ENCODE data around the gene IP6K3.

The IP6K3 gene

GRCh38 chr6:33738879-33739278 lies 7.8 kb downstream of the IP6K3 start:
- DNase-seq, result no peak

- DNase-seq, result no peak
Measured at GRCh38 chr6:33738153-33738552, 8.6 kb downstream of the IP6K3 start.

GRCh38 chr6:33737267-33738026 lies 9.3 kb downstream of the IP6K3 start:
- no peak for DNase-seq

GRCh38 chr6:33735216-33735615 lies 11.5 kb downstream of the IP6K3 start:
- DNase-seq, result no peak

GRCh38 chr6:33733709-33734007 lies 13.0 kb downstream of the IP6K3 start:
- no peak for DNase-seq

GRCh38 chr6:33732817-33733708 lies 13.6 kb downstream of the IP6K3 start:
- DNase-seq, result peak; percentile 28

GRCh38 chr6:33732385-33732784 lies 14.3 kb downstream of the IP6K3 start:
- DNase-seq, result no peak

- no peak for DNase-seq
Measured at GRCh38 chr6:33731751-33732282, 14.9 kb downstream of the IP6K3 start.

- no peak for DNase-seq
Measured at GRCh38 chr6:33731035-33731434, 15.7 kb downstream of the IP6K3 start.

- DNase-seq, result peak; percentile 33
Measured at GRCh38 chr6:33730611-33731010, 16.1 kb downstream of the IP6K3 start.

GRCh38 chr6:33729059-33729458 lies 17.6 kb downstream of the IP6K3 start:
- DNase-seq, result no peak

GRCh38 chr6:33728438-33728837 lies 18.3 kb downstream of the IP6K3 start:
- DNase-seq, result no peak

GRCh38 chr6:33727932-33728331 lies 18.8 kb downstream of the IP6K3 start:
- no peak for DNase-seq

- DNase-seq, result no peak
Measured at GRCh38 chr6:33727126-33727525, 19.6 kb downstream of the IP6K3 start.

GRCh38 chr6:33726696-33727095 lies 20.0 kb downstream of the IP6K3 start:
- DNase-seq, result no peak

- DNase-seq, result peak; percentile 36
Measured at GRCh38 chr6:33725891-33726673, 20.6 kb downstream of the IP6K3 start.

GRCh38 chr6:33725222-33725621 lies 21.5 kb downstream of the IP6K3 start:
- DNase-seq, result no peak

GRCh38 chr6:33724102-33725023 lies 22.3 kb downstream of the IP6K3 start:
- no peak for DNase-seq

GRCh38 chr6:33723371-33724085 lies 23.2 kb downstream of the IP6K3 start:
- DNase-seq, result no peak

GRCh38 chr6:33722103-33722623 lies 24.5 kb downstream of the IP6K3 start:
- DNase-seq, result no peak

- DNase-seq, result no peak
Measured at GRCh38 chr6:33721508-33721907, 25.2 kb downstream of the IP6K3 start.

Data from NCI-H82 (cell line).